Ramos (cell line): Measurements from ENCODE around the gene CCDC7.
"Not testable (repeated sequence)": the region's sequence is repeated elsewhere in the genome, so short reads cannot be mapped to it uniquely, and the experiment has no call there.

Source experiments
- in situ Hi-C: fragments of 300-500 bp; cut with MboI; formaldehyde crosslinking; loops from one replicate; pipeline ENCODE4 v1.14.3; 2022; ENCODE audit warnings: low sequenced_read_pairs; ENCODE audit not compliant: unreplicated experiment

The CCDC7 gene

GRCh38 chr10:32540691-32541470 is 94.9 kb downstream of the CCDC7 start:
- in situ Hi-C loops: no loop called here

DNA sequence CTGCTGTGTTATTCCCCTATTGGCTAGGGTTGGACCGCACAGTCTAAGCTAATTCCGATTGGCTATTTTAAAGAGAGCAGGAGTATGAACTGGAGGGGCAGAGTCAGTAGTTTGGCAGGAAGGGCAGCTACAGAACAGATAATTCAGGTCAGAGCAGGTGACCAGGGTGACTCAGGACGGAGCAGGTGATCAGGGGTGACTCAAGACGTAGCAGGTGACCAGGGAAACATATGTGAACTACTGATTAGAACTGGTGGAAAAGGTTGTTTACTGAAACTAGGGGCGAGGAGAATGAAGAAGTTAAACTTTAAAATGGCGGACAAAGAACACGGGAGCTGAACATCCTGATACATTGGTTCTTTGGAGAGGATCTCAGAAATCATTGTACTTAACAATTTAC is 102.3 kb downstream of the CCDC7 start:
- in situ Hi-C loops: no loop called here

DNA sequence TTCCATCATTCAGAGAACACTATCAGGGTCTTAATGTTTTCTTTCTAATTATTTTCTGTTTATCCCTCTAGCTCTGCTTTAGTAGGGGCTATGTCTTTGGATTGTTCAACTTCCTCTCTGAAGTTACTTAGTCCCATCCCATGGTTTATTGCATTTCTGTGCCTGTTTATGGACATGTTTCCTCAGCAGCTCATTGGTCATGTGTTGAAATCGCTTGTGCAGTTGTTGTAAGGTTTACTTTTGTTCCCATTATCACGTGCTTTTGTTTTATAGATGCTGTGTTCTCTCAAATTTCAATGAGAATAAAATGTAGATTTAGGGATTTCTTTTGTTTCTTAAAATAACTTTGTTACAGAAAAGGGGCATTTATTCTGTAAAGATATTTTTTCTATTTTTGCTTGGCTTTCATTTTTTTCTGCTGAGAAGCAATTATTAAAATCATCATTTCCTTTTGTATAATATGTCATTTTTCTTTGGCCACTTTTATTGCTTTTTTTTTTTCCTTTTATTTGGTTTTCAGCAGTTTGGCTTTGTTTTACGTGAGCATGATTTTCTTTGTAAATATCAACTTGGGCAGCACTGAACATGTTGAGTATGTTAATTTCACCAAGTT is 110.9 kb downstream of the CCDC7 start:
- in situ Hi-C loops: no loop called here

DNA sequence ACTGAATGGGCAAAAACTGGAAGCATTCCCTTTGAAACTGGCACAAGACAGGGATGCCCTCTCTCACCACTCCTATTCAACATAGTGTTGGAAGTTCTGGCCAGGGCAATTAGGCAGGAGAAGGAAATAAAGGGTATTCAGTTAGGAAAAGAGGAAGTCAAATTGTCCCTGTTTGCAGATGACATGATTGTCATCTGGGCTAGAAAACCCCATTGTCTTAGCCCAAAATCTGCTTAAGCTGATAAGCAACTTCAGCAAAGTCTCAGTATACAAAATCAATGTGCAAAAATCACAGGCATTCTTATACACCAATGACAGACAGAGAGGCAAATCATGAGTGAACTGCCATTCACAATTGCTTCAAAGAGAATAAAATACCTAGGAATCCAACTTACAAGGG is 116.8 kb downstream of the CCDC7 start:
- in situ Hi-C loops: not testable (repeated sequence)

DNA sequence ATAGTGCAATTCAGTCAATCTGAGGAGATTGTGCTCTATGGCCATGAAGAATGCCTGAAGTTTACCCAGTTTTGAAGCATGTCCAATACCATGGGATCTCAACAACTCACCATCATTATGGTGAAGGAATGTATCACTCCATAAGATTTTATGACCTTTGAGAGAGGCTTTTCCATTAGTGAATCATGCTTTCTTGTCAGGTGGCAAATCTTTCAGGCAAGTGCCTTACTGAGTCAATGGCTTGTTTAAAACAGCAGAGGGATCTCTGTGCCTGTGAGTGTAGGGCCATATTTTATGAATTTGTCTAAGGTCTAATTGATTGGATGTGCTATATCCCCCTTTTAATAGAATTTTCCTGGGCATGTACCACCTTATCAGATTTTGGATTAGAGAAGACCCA is 131.5 kb downstream of the CCDC7 start:
- in situ Hi-C loops: no loop called here

DNA sequence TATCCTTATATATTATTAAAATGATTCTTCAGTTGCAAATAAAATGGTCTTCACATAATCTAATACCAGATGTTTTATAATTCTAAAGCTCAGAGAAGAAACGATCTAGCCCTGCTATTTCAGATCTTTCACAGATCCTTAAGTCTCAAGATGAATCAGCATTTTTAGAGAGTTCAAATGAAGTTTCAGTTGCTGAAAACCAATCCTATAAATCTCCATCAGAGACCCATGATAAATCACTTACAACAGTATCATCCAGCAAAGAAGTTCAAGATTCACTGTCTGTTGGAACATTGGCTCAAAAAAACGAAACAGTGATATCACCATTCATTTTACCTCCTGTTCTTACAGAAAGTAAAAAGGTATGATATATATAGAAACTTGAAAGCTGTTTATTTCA is 137.0 kb downstream of the CCDC7 start:
- in situ Hi-C loops: no loop called here

- in situ Hi-C loops: not testable (repeated sequence)
These were observed 152.1 kb downstream of the CCDC7 start for GRCh38 chr10:32598022-32598421.

GRCh38 chr10:32600317-32600716 is 154.4 kb downstream of the CCDC7 start:
- in situ Hi-C loops: no loop called here

- in situ Hi-C loops: not testable (repeated sequence)
These were observed 155.6 kb downstream of the CCDC7 start for GRCh38 chr10:32601562-32601961.

DNA sequence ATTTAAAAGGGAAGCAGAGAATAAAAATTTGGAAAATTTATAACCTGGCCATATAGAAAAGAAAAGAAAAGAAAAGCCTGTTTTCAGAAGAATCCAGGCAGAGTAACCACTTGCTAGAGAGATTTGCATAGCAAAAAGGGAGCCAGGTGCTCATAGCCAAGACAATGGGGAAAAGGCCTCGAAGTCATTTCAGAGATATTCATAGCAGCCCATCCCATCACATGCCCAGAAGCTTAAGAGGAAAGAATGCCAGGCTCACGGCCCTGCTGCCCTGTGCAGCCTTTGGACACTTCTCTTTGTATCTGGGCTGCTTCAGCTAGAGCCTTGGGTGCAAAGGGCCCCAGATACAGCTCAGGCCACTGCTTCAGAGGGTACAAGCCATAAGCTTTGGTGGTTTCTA is 159.8 kb downstream of the CCDC7 start:
- in situ Hi-C loops: no loop called here

DNA sequence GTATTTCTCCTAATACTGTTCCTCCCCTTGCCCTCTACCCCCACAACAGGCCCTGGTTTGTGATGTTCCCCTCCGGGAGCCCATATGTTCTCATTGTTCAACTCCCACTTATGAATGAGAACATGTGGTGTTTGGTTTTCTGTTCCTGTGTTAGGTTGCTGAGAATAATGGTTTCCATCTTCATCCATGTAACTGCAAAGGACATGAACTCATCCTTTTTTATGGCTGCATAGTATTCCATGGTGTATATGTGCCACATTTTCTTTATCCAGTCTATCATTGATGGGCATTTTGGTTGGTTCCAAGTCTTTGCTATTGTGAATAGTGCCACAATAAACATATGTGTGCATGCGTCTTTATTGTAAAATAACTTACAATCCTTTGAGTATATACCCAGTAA is 164.6 kb downstream of the CCDC7 start:
- in situ Hi-C loops: not testable (repeated sequence)

DNA sequence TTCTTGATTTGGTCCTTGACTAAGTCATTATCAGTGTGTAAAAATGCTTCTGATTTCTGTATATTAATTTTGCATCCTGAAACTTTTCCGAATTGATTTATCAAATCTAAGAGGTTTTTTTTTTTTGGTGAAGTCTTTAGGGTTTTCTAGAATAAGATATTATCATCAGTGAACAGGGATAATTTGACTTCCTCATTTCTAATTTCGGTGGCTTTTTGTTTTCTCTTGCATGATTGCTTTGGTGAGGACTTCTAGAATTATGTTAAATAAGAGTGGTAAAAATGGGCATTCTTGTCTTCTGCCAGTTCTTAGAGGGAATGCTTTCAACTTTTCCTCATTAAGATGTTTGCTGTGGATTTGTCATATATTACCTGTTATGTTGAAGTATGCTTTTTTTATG is 170.5 kb downstream of the CCDC7 start:
- in situ Hi-C loops: no loop called here

GRCh38 chr10:32618482-32618881 is 172.5 kb downstream of the CCDC7 start:
- in situ Hi-C loops: no loop called here

- in situ Hi-C loops: no loop called here
These were observed 176.0 kb downstream of the CCDC7 start for GRCh38 chr10:32621969-32622368.

GRCh38 chr10:32622409-32622808 is 176.5 kb downstream of the CCDC7 start:
- in situ Hi-C loops: no loop called here

DNA sequence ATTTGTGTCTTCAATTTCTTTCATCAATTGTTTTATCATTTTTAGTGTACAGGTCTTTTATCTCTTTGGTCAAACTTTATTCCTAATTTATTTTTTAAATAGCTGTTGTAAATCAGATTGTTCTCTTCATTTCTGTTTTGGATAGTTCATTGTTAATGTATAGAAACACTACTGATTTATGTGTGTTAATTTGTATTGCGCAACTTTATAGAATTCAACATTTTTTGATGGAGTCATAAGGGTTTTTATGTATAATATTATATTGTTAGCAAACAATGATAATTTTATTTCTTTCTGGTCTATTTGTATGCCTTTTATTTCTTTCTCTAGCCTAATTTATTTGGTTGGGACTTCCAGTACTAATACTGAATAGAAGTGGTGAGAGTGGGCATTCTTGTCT is 181.2 kb downstream of the CCDC7 start:
- in situ Hi-C loops: no loop called here

DNA sequence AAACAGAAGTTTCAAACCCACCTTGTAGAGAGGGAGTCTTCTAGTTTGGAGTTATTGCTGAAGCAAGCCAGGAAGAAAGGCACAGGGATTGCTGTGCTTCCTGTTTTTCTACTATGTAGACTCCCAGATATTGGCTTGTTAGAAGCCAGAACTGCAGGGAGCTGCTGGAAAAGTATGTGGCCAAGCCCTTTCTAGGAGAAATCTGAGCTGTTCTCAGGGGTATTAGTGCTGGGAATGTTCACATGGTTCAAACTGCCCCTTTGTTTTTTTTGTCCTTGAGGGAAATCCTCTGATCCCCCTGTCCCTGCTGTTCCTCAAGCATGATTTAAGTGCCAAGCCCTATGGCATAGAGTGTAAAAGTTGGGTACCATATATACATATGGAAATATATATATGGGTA is 184.0 kb downstream of the CCDC7 start:
- in situ Hi-C loops: no loop called here

- in situ Hi-C loops: no loop called here
These were observed 200.6 kb downstream of the CCDC7 start for GRCh38 chr10:32646535-32646934.

DNA sequence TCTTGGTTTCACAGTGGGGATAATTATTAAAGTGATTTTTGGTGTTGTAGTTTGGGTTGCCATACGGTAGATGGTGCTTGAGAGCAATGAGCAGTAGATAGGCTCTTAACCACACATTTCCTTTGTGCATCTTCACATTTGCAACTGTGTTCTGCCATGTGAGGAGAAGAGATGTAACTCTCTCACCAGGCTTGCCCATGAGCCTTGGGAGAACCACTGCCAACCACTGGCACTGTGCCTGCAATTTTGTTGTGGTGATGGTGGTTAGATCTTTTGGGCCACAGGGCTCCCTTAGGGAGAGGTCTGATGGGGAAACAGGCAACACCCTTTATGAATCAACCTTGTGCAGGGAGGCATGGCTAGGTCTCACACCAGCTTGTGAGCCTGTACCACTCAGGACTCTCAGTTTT is 204.3 kb downstream of the CCDC7 start:
- in situ Hi-C loops: no loop called here

- in situ Hi-C loops: not testable (repeated sequence)
These were observed 211.5 kb downstream of the CCDC7 start for GRCh38 chr10:32657430-32657829.

DNA sequence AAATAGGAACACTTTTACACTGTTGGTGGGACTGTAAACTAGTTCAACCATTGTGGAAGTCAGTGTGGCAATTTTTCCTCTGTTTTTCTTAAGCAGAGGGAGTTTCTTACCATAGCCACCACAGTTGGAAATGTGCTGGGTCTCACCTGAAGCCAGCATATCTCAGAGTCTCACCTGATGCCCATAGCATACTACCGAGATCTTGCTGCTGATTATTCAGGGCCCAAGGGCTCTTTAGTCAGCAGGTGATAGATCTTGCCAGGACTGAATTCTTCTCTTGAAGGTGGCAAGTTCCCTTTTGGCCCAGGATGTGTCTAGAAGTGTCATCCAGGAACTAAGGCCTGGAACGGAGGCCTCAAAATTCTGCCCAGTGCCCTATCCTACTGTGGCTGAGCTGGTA is 215.4 kb downstream of the CCDC7 start:
- in situ Hi-C loops: no loop called here
